ENCODE results near the gene EML6. TPM values are rescaled to one million over a fixed set of nuclear protein-coding genes. Genes with fewer than 3 reads are reported as not detected.
"Not testable (repeated sequence)": the region's sequence is repeated elsewhere in the genome, so short reads cannot be mapped to it uniquely, and the experiment has no call there.

The EML6 gene
- total and polyA plus RNA-seq, 5 donors from 2014 or later = 0.06 to 0.59 (median 0.33) TPM; not detected in 1

DNA sequence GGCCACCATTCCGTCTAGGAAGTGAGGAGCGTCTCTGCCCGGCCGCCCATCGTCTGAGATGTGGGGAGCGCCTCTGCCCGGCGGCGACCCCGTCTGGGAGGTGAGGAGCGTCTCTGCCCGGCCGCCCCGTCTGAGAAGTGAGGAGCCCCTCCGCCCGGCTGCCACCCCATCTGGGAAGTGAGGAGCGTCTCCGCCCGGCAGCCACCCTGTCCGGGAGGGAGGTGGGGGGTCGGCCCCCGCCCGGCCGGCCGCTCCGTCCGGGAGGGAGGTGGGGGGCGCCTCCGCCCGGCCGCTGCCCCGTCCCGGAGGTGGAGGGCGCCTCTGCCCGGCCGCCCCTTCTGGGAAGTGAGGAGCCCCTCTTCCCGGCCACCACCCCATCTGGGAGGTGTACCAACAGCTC is 24.5 kb upstream of the EML6 start:
- not testable (repeated sequence) for ATAC-seq (ENCODE audit: low read depth in 2 of 2); H3K4me3 ChIP-seq (ENCODE audit: low read depth, low read length); H3K27me3 ChIP-seq (ENCODE audit: control insufficient read depth, insufficient read depth, low read length); H3K9me3 ChIP-seq (ENCODE audit: control insufficient read depth in 2 of 2, low read length in 2 of 2); H3K27ac Mint-ChIP-seq; H3K36me3 Mint-ChIP-seq; H3K4me1 Mint-ChIP-seq; H3K4me3 Mint-ChIP-seq; H3K27ac ChIP-seq (ENCODE audit: insufficient read depth, low read length, poor library complexity, severe bottlenecking); DNase-seq; H3K4me1 ChIP-seq (ENCODE audit: control insufficient read depth, insufficient read depth, low read length, poor library complexity, severe bottlenecking); H3K9me3 Mint-ChIP-seq; H3K36me3 ChIP-seq (ENCODE audit: control insufficient read depth, insufficient read depth, low read length)
- H3K27me3 Mint-ChIP-seq = peaks cover 27% of the 10 kb centered on the region

DNA sequence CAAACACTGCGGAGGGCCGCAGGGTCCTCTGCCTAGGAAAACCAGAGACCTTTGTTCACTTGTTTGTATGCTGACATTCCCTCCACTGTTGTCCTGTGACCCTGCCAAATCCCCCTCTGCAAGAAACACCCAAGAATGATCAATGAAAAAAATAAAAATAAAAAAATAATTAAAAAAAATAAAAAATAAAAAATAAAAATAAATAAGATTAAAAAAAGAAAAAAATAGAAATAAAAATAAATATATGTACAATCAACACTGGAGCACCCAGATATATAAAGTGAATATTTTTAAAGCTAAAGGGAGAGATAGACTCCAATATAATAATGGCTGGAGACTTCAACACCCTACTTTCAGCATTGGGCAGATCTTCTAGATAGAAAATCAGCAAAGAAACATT is 23.8 kb upstream of the EML6 start:
- no peaks in the 10 kb centered on the region for H3K9me3 ChIP-seq (ENCODE audit: control insufficient read depth in 2 of 2, low read length in 2 of 2)
- H3K36me3 ChIP-seq (ENCODE audit: control insufficient read depth, insufficient read depth, low read length) = no peaks in the 10 kb centered on the region
- ATAC-seq (ENCODE audit: low read depth in 2 of 2) (no peak), DNase-seq (no peak)
- H3K27ac Mint-ChIP-seq = no peak overlapping the region
- H3K36me3 Mint-ChIP-seq = no peaks in the 10 kb centered on the region
- no peaks in the 10 kb centered on the region for H3K27me3 ChIP-seq (ENCODE audit: control insufficient read depth, insufficient read depth, low read length)
- H3K4me1 ChIP-seq (ENCODE audit: control insufficient read depth, insufficient read depth, low read length, poor library complexity, severe bottlenecking) = no peaks in the 10 kb centered on the region
- peaks cover 27% of the 10 kb centered on the region for H3K27me3 Mint-ChIP-seq
- H3K4me3 Mint-ChIP-seq = no peak overlapping the region
- H3K4me3 ChIP-seq (ENCODE audit: low read depth, low read length) = no peak overlapping the region
- H3K27ac ChIP-seq (ENCODE audit: insufficient read depth, low read length, poor library complexity, severe bottlenecking) = no peak overlapping the region
- H3K9me3 Mint-ChIP-seq = peaks cover 0 to 2% (median 0%) of the 10 kb centered on the region in 7 donors
- H3K4me1 Mint-ChIP-seq = no peaks in the 10 kb centered on the region

GRCh38 chr2:54701029-54701428 is 22.4 kb upstream of the EML6 start:
- no peaks in the 10 kb centered on the region for H3K36me3 ChIP-seq (ENCODE audit: control insufficient read depth, insufficient read depth, low read length)
- Mint-ChIP-seq H3K36me3 (no peaks in the 10 kb centered on the region), H3K4me3 (no peak overlapping the region), H3K4me1 (no peaks in the 10 kb centered on the region), H3K27ac (no peak overlapping the region), H3K27me3 (peaks cover 27% of the 10 kb centered on the region), H3K9me3 (peaks cover 0 to 2% (median 0%) of the 10 kb centered on the region in 7 donors)
- no peak overlapping the region for H3K4me3 ChIP-seq (ENCODE audit: low read depth, low read length)
- no peaks in the 10 kb centered on the region for H3K27me3 ChIP-seq (ENCODE audit: control insufficient read depth, insufficient read depth, low read length)
- no peaks in the 10 kb centered on the region for H3K9me3 ChIP-seq (ENCODE audit: control insufficient read depth in 2 of 2, low read length in 2 of 2)
- no peaks in the 10 kb centered on the region for H3K4me1 ChIP-seq (ENCODE audit: control insufficient read depth, insufficient read depth, low read length, poor library complexity, severe bottlenecking)
- no peak overlapping the region for H3K27ac ChIP-seq (ENCODE audit: insufficient read depth, low read length, poor library complexity, severe bottlenecking)
- ATAC-seq (ENCODE audit: low read depth in 2 of 2) (no peak), DNase-seq (no peak)

- peaks cover 5% of the 10 kb centered on the region for H3K27me3 ChIP-seq (ENCODE audit: control insufficient read depth, insufficient read depth, low read length)
- H3K4me1 Mint-ChIP-seq = no peaks in the 10 kb centered on the region
- H3K27ac Mint-ChIP-seq = no peak overlapping the region
- DNase-seq (no peak), ATAC-seq (ENCODE audit: low read depth in 2 of 2) (no peak)
- H3K9me3 Mint-ChIP-seq = no peaks in the 10 kb centered on the region
- no peaks in the 10 kb centered on the region for H3K9me3 ChIP-seq (ENCODE audit: control insufficient read depth in 2 of 2, low read length in 2 of 2)
- no peak overlapping the region for H3K4me3 ChIP-seq (ENCODE audit: low read depth, low read length)
- no peak overlapping the region for H3K4me3 Mint-ChIP-seq
- no peaks in the 10 kb centered on the region for H3K36me3 Mint-ChIP-seq
- H3K4me1 ChIP-seq (ENCODE audit: control insufficient read depth, insufficient read depth, low read length, poor library complexity, severe bottlenecking) = peaks cover 10% of the 10 kb centered on the region
- H3K36me3 ChIP-seq (ENCODE audit: control insufficient read depth, insufficient read depth, low read length) = no peaks in the 10 kb centered on the region
- H3K27ac ChIP-seq (ENCODE audit: insufficient read depth, low read length, poor library complexity, severe bottlenecking) = no peak overlapping the region
- H3K27me3 Mint-ChIP-seq = peaks cover 27% of the 10 kb centered on the region
Observed at GRCh38 chr2:54704238-54704637, 19.2 kb upstream of the EML6 start.

DNA sequence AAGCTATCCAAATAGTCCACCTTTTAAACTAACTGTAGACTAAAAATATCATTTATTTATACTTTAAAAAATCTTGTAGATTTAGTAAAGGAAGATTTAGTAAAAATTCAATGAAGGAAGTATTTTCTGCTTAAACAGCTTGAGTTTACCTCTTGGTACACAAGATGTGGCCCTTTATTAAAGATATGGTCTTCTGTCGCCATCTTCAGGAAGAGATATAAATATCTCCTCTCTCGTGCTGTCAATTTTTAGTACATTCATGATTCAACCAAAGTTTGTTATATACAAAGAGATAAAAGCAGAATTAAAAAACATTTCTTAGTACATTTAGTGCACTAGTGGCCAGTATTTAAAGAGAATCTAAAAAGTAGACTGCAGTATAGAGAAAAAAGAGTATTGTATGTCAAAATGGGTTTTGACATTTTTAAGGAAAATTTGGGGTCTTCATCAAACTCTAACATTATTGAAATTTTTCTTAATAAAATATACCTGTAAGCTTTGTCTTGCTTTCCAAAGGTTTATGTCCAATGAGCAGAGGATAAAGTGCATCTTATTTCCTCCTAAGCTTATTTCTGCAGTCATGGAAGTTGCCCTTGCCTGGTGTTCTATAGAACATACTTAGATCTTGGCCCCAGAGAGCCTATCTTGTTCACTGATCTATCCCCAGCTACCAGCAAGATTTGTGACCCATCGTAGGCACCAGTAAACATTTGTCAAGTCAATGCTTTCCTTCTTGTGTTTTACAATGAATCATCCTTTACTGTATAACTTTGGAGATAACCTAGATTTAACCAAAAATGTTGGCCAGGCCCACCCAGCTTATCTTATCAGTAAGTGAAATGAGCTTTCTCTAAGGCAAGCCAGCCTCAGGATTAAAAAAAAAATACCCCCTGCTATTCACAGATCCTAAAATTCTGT is 18.5 kb upstream of the EML6 start:
- Mint-ChIP-seq H3K4me1 (peaks cover 0 to 2% (median 0%) of the 10 kb centered on the region in 4 donors), H3K36me3 (no peaks in the 10 kb centered on the region), H3K9me3 (no peaks in the 10 kb centered on the region), H3K27ac (no peak overlapping the region), H3K27me3 (peaks cover 33% of the 10 kb centered on the region), H3K4me3 (no peak overlapping the region)
- H3K9me3 ChIP-seq (ENCODE audit: control insufficient read depth in 2 of 2, low read length in 2 of 2) = no peaks in the 10 kb centered on the region
- H3K4me1 ChIP-seq (ENCODE audit: control insufficient read depth, insufficient read depth, low read length, poor library complexity, severe bottlenecking) = peaks cover 14% of the 10 kb centered on the region
- H3K27me3 ChIP-seq (ENCODE audit: control insufficient read depth, insufficient read depth, low read length) = peaks cover 8% of the 10 kb centered on the region
- no peaks in the 10 kb centered on the region for H3K36me3 ChIP-seq (ENCODE audit: control insufficient read depth, insufficient read depth, low read length)
- no peak overlapping the region for H3K27ac ChIP-seq (ENCODE audit: insufficient read depth, low read length, poor library complexity, severe bottlenecking)
- peak; percentile 36 to 69 for ATAC-seq (ENCODE audit: low read depth in 2 of 2)
- peak in 2 of 3 donors; percentile 65 to 73 for DNase-seq
- H3K4me3 ChIP-seq (ENCODE audit: low read depth, low read length) = no peak overlapping the region

DNA sequence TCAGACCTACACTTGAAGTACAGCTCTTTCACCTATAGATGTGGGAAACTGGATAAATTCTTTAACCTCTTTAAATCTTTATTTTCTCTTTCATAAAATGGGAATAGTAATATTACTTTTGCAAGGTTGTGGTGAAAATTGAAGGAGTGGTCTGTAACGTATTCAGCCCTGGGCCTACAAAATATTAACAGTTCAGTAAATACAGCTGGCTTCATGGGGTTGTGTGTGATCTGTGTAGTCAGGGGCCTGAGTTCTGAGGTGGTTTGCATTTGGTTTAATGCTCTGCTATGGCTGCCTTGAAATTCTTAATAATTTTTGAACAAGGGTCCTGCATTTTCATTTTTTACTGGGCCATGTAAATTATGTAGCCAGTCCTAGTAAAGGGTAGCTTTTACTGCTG is 16.8 kb upstream of the EML6 start:
- Histone ChIP-seq H3K27ac (ENCODE audit: insufficient read depth, low read length, poor library complexity, severe bottlenecking) (no peak overlapping the region), H3K4me1 (ENCODE audit: control insufficient read depth, insufficient read depth, low read length, poor library complexity, severe bottlenecking) (peaks cover 14% of the 10 kb centered on the region), H3K9me3 (ENCODE audit: control insufficient read depth in 2 of 2, low read length in 2 of 2) (no peaks in the 10 kb centered on the region), H3K36me3 (ENCODE audit: control insufficient read depth, insufficient read depth, low read length) (no peaks in the 10 kb centered on the region), H3K4me3 (ENCODE audit: low read depth, low read length) (no peak overlapping the region), H3K27me3 (ENCODE audit: control insufficient read depth, insufficient read depth, low read length) (peaks cover 14% of the 10 kb centered on the region)
- H3K36me3 Mint-ChIP-seq = no peaks in the 10 kb centered on the region
- no peaks in the 10 kb centered on the region for H3K9me3 Mint-ChIP-seq
- peaks cover 36% of the 10 kb centered on the region for H3K27me3 Mint-ChIP-seq
- H3K4me3 Mint-ChIP-seq = no peak overlapping the region
- H3K27ac Mint-ChIP-seq = no peak overlapping the region
- ATAC-seq (ENCODE audit: low read depth in 2 of 2) = no peak
- DNase-seq = no peak
- peaks cover 0 to 2% (median under 1%) of the 10 kb centered on the region in 4 donors for H3K4me1 Mint-ChIP-seq

DNA sequence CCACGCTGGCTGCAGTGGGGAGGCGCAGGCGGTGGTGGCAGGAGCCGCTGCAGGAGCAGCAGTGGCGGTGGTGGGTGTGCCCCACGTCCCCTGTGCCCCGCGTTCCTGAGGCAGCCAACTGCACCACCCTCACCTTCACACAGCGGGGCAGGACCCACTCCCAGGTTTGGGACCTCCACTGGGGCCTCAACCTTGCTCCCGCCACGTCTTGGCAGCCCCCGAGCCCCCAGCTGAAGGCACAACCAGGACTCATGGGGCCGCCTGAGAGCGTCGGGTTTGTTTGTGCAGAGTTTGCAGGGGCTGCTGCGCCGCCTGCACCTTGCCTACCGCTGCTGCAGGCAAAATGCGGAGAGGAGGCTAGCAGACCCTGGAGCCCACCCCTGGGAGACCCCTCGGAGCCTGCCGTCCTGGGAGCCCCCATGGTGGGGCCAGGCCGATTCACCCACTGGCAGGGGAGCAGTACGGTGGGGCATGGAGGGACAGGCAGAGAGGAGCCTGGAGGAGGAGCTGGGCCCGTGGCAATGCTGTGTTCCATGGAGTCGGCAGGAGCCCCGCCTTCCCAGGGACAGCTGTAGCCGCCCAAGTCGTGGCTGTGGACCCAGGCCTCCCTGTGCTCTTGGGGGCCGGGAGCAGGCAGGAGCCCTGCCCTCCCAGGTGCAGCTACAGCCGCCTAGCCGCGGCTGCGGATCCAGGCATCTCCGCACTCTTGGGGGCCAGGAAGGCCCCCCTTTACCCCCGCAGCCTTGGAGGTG is 14.7 kb upstream of the EML6 start:
- Histone ChIP-seq H3K9me3 (ENCODE audit: control insufficient read depth in 2 of 2, low read length in 2 of 2) (no peaks in the 10 kb centered on the region), H3K4me3 (ENCODE audit: low read depth, low read length) (no peak overlapping the region), H3K4me1 (ENCODE audit: control insufficient read depth, insufficient read depth, low read length, poor library complexity, severe bottlenecking) (peaks cover 14% of the 10 kb centered on the region), H3K27me3 (ENCODE audit: control insufficient read depth, insufficient read depth, low read length) (peaks cover 20% of the 10 kb centered on the region), H3K36me3 (ENCODE audit: control insufficient read depth, insufficient read depth, low read length) (no peaks in the 10 kb centered on the region), H3K27ac (ENCODE audit: insufficient read depth, low read length, poor library complexity, severe bottlenecking) (no peak overlapping the region)
- peak overlapping the region in 1 of 4 donors; percentile 71 for H3K4me3 Mint-ChIP-seq
- no peaks in the 10 kb centered on the region for H3K9me3 Mint-ChIP-seq
- H3K27ac Mint-ChIP-seq = no peak overlapping the region
- peaks cover 42% of the 10 kb centered on the region for H3K27me3 Mint-ChIP-seq
- peaks cover 0 to 2% (median under 1%) of the 10 kb centered on the region in 4 donors for H3K4me1 Mint-ChIP-seq
- H3K36me3 Mint-ChIP-seq = no peaks in the 10 kb centered on the region
- ATAC-seq (ENCODE audit: low read depth in 2 of 2) = peak; percentile 28 to 35
- DNase-seq = no peak
